GM23338 (cell line): ENCODE measurements around the gene ZFYVE21. TPM values are rescaled to one million over a fixed set of nuclear protein-coding genes. Genes with fewer than 3 reads are reported as not detected.

Experiments
- ATAC-seq: fragments of 200-7000 bp; cut with Tn5 transposase; 3 replicates; pipeline ENCODE4 v1.9.1; 2020
- DNase-seq: peaks from one replicate; pipeline ENCODE4 v3.0.0-alpha.2; 2015; ENCODE audit warnings: low spot score
- H2AFZ ChIP-seq: fragments of 200-600 bp; sonication (generic); 2 replicates; pipeline ENCODE4 v1.8.0; 2016; ENCODE audit warnings: antibody characterized with exemption, mild to moderate bottlenecking, moderate library complexity
- H3F3A ChIP-seq: fragments of 200-600 bp; sonication (generic); replicated peaks from 2 replicates; pipeline ENCODE4 v1.8.0; 2017; ENCODE audit warnings: antibody characterized with exemption, mixed run types, low read depth
- H3K27ac ChIP-seq: fragments of 200-600 bp; sonication (generic); 2 replicates; pipeline ENCODE4 v1.6.1; 2016; ENCODE audit warnings: low read depth
- H3K27me3 ChIP-seq: fragments of 200-600 bp; sonication (generic); 2 replicates; pipeline ENCODE4 v1.8.0; 2016; ENCODE audit warnings: mild to moderate bottlenecking, mixed run types, moderate library complexity; ENCODE audit not compliant: insufficient read depth
- H3K36me3 ChIP-seq: fragments of 200-600 bp; sonication (generic); 2 replicates; pipeline ENCODE4 v1.8.0; 2016; ENCODE audit warnings: mild to moderate bottlenecking; ENCODE audit not compliant: insufficient read depth
- H3K4me1 ChIP-seq: fragments of 200-600 bp; sonication (generic); 2 replicates; pipeline ENCODE4 v1.8.0; 2016; ENCODE audit warnings: mild to moderate bottlenecking, moderate library complexity; ENCODE audit not compliant: insufficient read depth
- H3K4me2 ChIP-seq: fragments of 200-600 bp; sonication (generic); 2 replicates; pipeline ENCODE4 v1.7.1; 2017; ENCODE audit warnings: mixed run types
- H3K4me3 ChIP-seq: fragments of 200-600 bp; sonication (generic); 2 replicates; pipeline ENCODE4 v1.6.1; 2016; ENCODE audit warnings: mixed run types
- H3K79me2 ChIP-seq: fragments of 200-600 bp; sonication (generic); replicated peaks from 2 replicates; pipeline ENCODE4 v1.8.0; 2017; ENCODE audit warnings: mild to moderate bottlenecking; ENCODE audit not compliant: insufficient read depth
- H3K9me2 ChIP-seq: fragments of 200-600 bp; sonication (generic); 2 replicates; pipeline ENCODE4 v1.8.0; 2017; ENCODE audit not compliant: insufficient read depth
- H4K20me1 ChIP-seq: fragments of 200-600 bp; sonication (generic); replicated peaks from 2 replicates; pipeline ENCODE4 v1.8.0; 2017; ENCODE audit warnings: mild to moderate bottlenecking; ENCODE audit not compliant: insufficient read depth
- H3K27ac Mint-ChIP-seq: 2 replicates; pipeline ENCODE4 v1.8.0; 2020; ENCODE audit warnings: inconsistent platforms, mild to moderate bottlenecking, moderate library complexity, mixed read lengths
- H3K27me3 Mint-ChIP-seq: 3 replicates; pipeline ENCODE4 v1.8.0; 2022; ENCODE audit warnings: low read depth, mild to moderate bottlenecking, moderate library complexity, mixed read lengths, inconsistent platforms; ENCODE audit not compliant: insufficient read depth, poor library complexity
- H3K36me3 Mint-ChIP-seq: 3 replicates; pipeline ENCODE4 v1.8.0; 2021; ENCODE audit warnings: low read depth, mild to moderate bottlenecking, inconsistent platforms, moderate library complexity, mixed read lengths
- H3K4me1 Mint-ChIP-seq: 3 replicates; pipeline ENCODE4 v1.8.0; 2020; ENCODE audit warnings: mild to moderate bottlenecking, inconsistent platforms, mixed read lengths
- H3K4me3 Mint-ChIP-seq: 3 replicates; pipeline ENCODE4 v1.8.0; 2021; ENCODE audit warnings: moderate library complexity, mild to moderate bottlenecking, inconsistent platforms, mixed read lengths
- H3K9me3 Mint-ChIP-seq: 3 replicates; pipeline ENCODE4 v1.8.0; 2020; ENCODE audit warnings: moderate library complexity, mild to moderate bottlenecking, inconsistent platforms, mixed read lengths
- CREB1 ChIP-seq: fragments of 250-450 bp; sonication (Bioruptor Pico); IDR thresholded peaks from 2 replicates; pipeline ENCODE4 v1.5.0; 2020; ENCODE audit warnings: low read depth, mild to moderate bottlenecking, moderate library complexity
- CTCF ChIP-seq, 2 experiments: fragments of 200-600 bp in 1 of 2; sonication (generic) in 1 of 2; conservative IDR thresholded peaks; 2 replicates each; pipeline versions ENCODE4 v1.5.1 to v1.6.1; 2016 to 2017; ENCODE audit warnings: antibody characterized with exemption in 2 of 2, low read depth in 2 of 2, mild to moderate bottlenecking in 2 of 2, moderate library complexity in 1 of 2
- ETS1 ChIP-seq: IDR thresholded peaks from 2 replicates; pipeline ENCODE4 v1.6.1; 2016; ENCODE audit warnings: antibody characterized with exemption
- EZH2 ChIP-seq: fragments of 200-600 bp; sonication (generic); IDR thresholded peaks from one replicate; pipeline ENCODE4 v1.8.0; 2017; ENCODE audit warnings: antibody characterized with exemption, mild to moderate bottlenecking, low read depth; ENCODE audit not compliant: unreplicated experiment
- EZH2phosphoT487 ChIP-seq: fragments of 200-600 bp; sonication (generic); IDR thresholded peaks from one replicate; pipeline ENCODE4 v1.8.1; 2018; ENCODE audit warnings: antibody characterized with exemption; ENCODE audit not compliant: unreplicated experiment
- REST ChIP-seq: IDR thresholded peaks from one replicate; pipeline ENCODE4 v1.6.1; 2018; ENCODE audit warnings: antibody characterized with exemption; ENCODE audit not compliant: unreplicated experiment
- STAT1 ChIP-seq: IDR thresholded peaks from one replicate; pipeline ENCODE4 v1.6.1; 2016; ENCODE audit warnings: antibody characterized with exemption; ENCODE audit not compliant: unreplicated experiment
- ZNF114 ChIP-seq: fragments of 250-450 bp; sonication (Bioruptor Pico); IDR thresholded peaks from 2 replicates; pipeline ENCODE4 v1.5.0; 2020; ENCODE audit warnings: mild to moderate bottlenecking, moderate library complexity
- ZNF331 ChIP-seq: fragments of 250-450 bp; sonication (Bioruptor Pico); IDR thresholded peaks from 2 replicates; pipeline ENCODE4 v1.5.0; 2020; ENCODE audit warnings: low read depth, mild to moderate bottlenecking, moderate library complexity
- ZNF462 ChIP-seq: fragments of 250-450 bp; sonication (Bioruptor Pico); IDR thresholded peaks from 2 replicates; pipeline ENCODE4 v1.5.0; 2020; ENCODE audit warnings: mild to moderate bottlenecking, moderate library complexity
- polyA plus RNA-seq: library from polyadenylated mRNA; unstranded; fragments of >200 nt; fragmentation: Nextera tagmentation; extraction: Ambion mirVana; gene quantifications from 2 replicates; pipeline ENCODE4 v1.2.1, GENCODE V29; 2016
- total RNA-seq: library from RNA; depleted of rRNA; stranded (reverse); fragments of >200 nt; shearing (Covaris generic); gene quantifications from 2 replicates; pipeline ENCODE4 v1.2.3, GENCODE V29; 2014

ZFYVE21 gene
- total and polyA plus RNA-seq, 2 experiments from 2014 or later, result 88.0 to 89.6 TPM

GRCh38 chr14:103692871-103693270 lies 22.7 kb upstream of the ZFYVE21 start:
- Histone ChIP-seq H3F3A (peaks cover 12% of the 10 kb centered on the region; the same call in 1 of the 2 replicates), H3K36me3 (peaks cover 10% of the 10 kb centered on the region; the same call in 1 of the 2 replicates), H3K27ac (no peak overlapping the region), H3K4me3 (no peak overlapping the region), H3K4me1 (peaks cover 6% of the 10 kb centered on the region; the same call in 1 of the 2 replicates), H2AFZ (no peak overlapping the region), H3K79me2 (peaks cover 14% of the 10 kb centered on the region; the same call in 1 of the 2 replicates), H4K20me1 (peaks cover 20% of the 10 kb centered on the region), H3K4me2 (no peak overlapping the region), H3K9me2 (no peaks in the 10 kb centered on the region), H3K27me3 (no peaks in the 10 kb centered on the region)
- Mint-ChIP-seq H3K4me1 (peaks cover 24% of the 10 kb centered on the region), H3K4me3 (no peak overlapping the region), H3K27me3 (peaks cover 21% of the 10 kb centered on the region), H3K36me3 (peaks cover 43% of the 10 kb centered on the region), H3K9me3 (no peaks in the 10 kb centered on the region), H3K27ac (no peak overlapping the region)
- TF ChIP-seq CREB1 (CRISPR knock-in tag) (no peak), ETS1 (no peak), ZNF331 (no peak), EZH2 (no peak), EZH2phosphoT487 (no peak), ZNF462 (CRISPR knock-in tag) (no peak), REST (no peak), STAT1 (no peak), ZNF114 (CRISPR knock-in tag) (no peak), CTCF (conservative IDR thresholded peaks at IDR 0.05; ENCODE audit: low read depth in 2 of 2) (no peak)
- DNase-seq (no peak), ATAC-seq (no peak)
